CD4-positive, alpha-beta T cell (primary cell): ENCODE results near the gene CEP295NL. TPM values are rescaled to one million over a fixed set of nuclear protein-coding genes. Genes with fewer than 3 reads are reported as not detected.

Experiments used
- ATAC-seq: fragments of 200-7000 bp; cut with Tn5 transposase; one replicate; pipeline ENCODE4 v1.10.0; 2022; ENCODE audit warnings: mild to moderate bottlenecking; ENCODE audit not compliant: poor library complexity
- CTCF ChIA-PET: fragments of 350-600 bp; sonication (Branson Sonifier 250); formaldehyde crosslinking; loops from one replicate; lab custom pipeline; 2021; ENCODE audit warnings: antibody characterized with exemption, inconsistent platforms; lab: Charles Lee
- POLR2A ChIA-PET: fragments of 350-600 bp; sonication (Branson Sonifier 250); formaldehyde crosslinking; loops from one replicate; lab custom pipeline; 2021; ENCODE audit warnings: antibody characterized with exemption, inconsistent platforms; lab: Charles Lee
- DNase-seq, 14 experiments: peaks; one replicate each; pipeline ENCODE4 v3.0.0-alpha.2; 2013 to 2020; ENCODE audit warnings: mixed read lengths in 2 of 14
- H3K27ac ChIP-seq, 2 donors: one replicate each; pipeline versions ENCODE4 v1.5.1 to v1.7.0; 2013; ENCODE audit warnings: low read length in 2 of 2, low read depth in 1 of 2, mild to moderate bottlenecking in 1 of 2
- H3K27me3 ChIP-seq, 2 experiments: 1 replicate in 1 of 2; 2 replicates in 1 of 2; pipeline versions ENCODE4 v1.6.1 to v1.7.0; 2013; ENCODE audit warnings: low read length in 2 of 2, control low read depth in 1 of 2, mild to moderate bottlenecking in 1 of 2, moderate library complexity in 1 of 2; ENCODE audit not compliant: insufficient read depth in 2 of 2, control insufficient read depth in 1 of 2
- H3K36me3 ChIP-seq: one replicate; pipeline ENCODE4 v1.6.1; 2013; ENCODE audit warnings: low read length, control low read depth; ENCODE audit not compliant: insufficient read depth
- H3K4me1 ChIP-seq: one replicate; pipeline ENCODE4 v1.6.1; 2013; ENCODE audit warnings: low read length, control low read depth; ENCODE audit not compliant: insufficient read depth
- H3K4me3 ChIP-seq: one replicate; pipeline ENCODE4 v1.5.1; 2013; ENCODE audit warnings: mild to moderate bottlenecking, low read length, moderate library complexity
- H3K9me3 ChIP-seq, 2 experiments: 1 replicate in 1 of 2; 2 replicates in 1 of 2; pipeline versions ENCODE4 v1.6.1 to v1.7.0; 2013; ENCODE audit warnings: low read length in 2 of 2, mild to moderate bottlenecking in 2 of 2, control low read depth in 1 of 2, moderate library complexity in 1 of 2; ENCODE audit not compliant: control insufficient read depth in 1 of 2, insufficient read depth in 1 of 2
- H3K27ac Mint-ChIP-seq: one replicate; pipeline ENCODE4 v1.8.0; 2020; ENCODE audit warnings: mixed read lengths
- H3K27me3 Mint-ChIP-seq: one replicate; pipeline ENCODE4 v1.8.0; 2021; ENCODE audit warnings: mixed read lengths
- H3K36me3 Mint-ChIP-seq: one replicate; pipeline ENCODE4 v1.8.0; 2021; ENCODE audit warnings: low read depth, mixed read lengths
- H3K4me1 Mint-ChIP-seq: one replicate; pipeline ENCODE4 v1.8.0; 2021; ENCODE audit warnings: low read depth, mixed read lengths
- H3K4me3 Mint-ChIP-seq: one replicate; pipeline ENCODE4 v1.8.0; 2020; ENCODE audit warnings: mild to moderate bottlenecking, mixed read lengths
- H3K9me3 Mint-ChIP-seq: one replicate; pipeline ENCODE4 v1.8.0; 2020; ENCODE audit warnings: mixed read lengths
- intact Hi-C, 2 experiments: fragments of 100-400 bp; cut with DNase I in 1 of 2; cut with micrococcal nuclease in 1 of 2; formaldehyde crosslinking; loops; one replicate each; pipeline versions ENCODE4 v1.15.1 to v1.9.0; 2023 to 2025; cut with DNase I, micrococcal nuclease
- total RNA-seq, 174 experiments: library from RNA in 2 of 174; stranded (reverse) in 2 of 174; gene quantifications; one replicate each; pipeline ENCODE4 v1.2.3 and lab custom pipeline; 2021 to 2026
- TF ChIP-seq, protein P1 (sequence below): fragments of 200-600 bp; IDR thresholded peaks from one replicate; pipeline ENCODE4 v1.8.0; 2022; ENCODE audit warnings: antibody characterized with exemption, mild to moderate bottlenecking

CEP295NL gene
- total RNA-seq, 2 experiments from 2014 or later: 2.6 to 2.7 TPM

DNA sequence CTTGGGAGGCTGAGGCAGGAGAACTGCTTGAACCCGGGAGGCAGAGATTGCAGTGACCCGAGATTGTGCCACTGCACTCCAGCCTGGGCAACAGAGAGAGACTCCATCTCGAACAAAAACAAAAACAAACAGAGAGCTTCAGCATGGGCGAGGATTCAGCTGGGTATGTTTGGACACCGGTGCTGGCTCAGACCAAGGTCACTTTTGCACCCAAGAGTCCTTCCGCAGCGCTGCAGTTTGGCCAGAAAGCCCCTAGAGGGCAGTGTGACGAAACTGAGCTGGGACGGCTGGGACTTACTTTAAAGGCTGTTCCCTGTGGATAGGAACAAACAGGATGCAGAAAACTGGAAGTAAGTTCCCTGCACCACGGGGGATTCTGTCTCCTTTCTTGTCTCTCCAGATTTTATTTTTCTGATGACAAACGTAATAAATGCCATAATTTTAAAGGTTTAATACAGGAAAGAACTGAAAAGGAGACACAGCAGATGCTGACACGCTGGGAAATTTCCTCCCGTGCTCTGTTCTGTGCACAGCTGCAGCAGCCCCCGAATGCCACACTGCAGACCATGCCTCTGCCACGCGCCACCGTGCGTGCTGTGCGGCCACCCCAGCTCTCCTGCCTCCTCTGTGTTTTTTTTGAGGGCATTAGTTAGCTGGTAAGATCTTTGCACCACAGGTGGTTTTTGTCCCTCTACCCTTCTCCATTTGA is 37.2 kb downstream of the CEP295NL start:
- TF ChIP-seq, protein P1, sequence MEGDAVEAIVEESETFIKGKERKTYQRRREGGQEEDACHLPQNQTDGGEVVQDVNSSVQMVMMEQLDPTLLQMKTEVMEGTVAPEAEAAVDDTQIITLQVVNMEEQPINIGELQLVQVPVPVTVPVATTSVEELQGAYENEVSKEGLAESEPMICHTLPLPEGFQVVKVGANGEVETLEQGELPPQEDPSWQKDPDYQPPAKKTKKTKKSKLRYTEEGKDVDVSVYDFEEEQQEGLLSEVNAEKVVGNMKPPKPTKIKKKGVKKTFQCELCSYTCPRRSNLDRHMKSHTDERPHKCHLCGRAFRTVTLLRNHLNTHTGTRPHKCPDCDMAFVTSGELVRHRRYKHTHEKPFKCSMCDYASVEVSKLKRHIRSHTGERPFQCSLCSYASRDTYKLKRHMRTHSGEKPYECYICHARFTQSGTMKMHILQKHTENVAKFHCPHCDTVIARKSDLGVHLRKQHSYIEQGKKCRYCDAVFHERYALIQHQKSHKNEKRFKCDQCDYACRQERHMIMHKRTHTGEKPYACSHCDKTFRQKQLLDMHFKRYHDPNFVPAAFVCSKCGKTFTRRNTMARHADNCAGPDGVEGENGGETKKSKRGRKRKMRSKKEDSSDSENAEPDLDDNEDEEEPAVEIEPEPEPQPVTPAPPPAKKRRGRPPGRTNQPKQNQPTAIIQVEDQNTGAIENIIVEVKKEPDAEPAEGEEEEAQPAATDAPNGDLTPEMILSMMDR: peak; percentile 94
- Mint-ChIP-seq H3K27ac (no peak overlapping the region), H3K36me3 (no peaks in the 10 kb centered on the region), H3K9me3 (no peaks in the 10 kb centered on the region), H3K4me3 (no peak overlapping the region), H3K4me1 (no peaks in the 10 kb centered on the region), H3K27me3 (no peaks in the 10 kb centered on the region)
- peak; percentile 35 to 77 (median 54) for DNase-seq
- no peak overlapping the region for H3K4me3 ChIP-seq
- no peaks in the 10 kb centered on the region for H3K27me3 ChIP-seq
- ChIA-PET POLR2A (interaction anchor here (0.6 to 1.2 kb wide), 2 partner anchors 9 to 106 kb away, joined by 4 to 5 read pairs; no protein-coding TSS in a partner anchor), CTCF (interaction anchor here (0.6 to 1.2 kb wide), 5 partner anchors 9 to 105 kb away, joined by 3 to 13 read pairs (median 4); no protein-coding TSS in a partner anchor)
- H3K36me3 ChIP-seq: no peaks in the 10 kb centered on the region
- H3K27ac ChIP-seq: no peak overlapping the region
- no peaks in the 10 kb centered on the region for H3K9me3 ChIP-seq
- H3K4me1 ChIP-seq: peaks cover 8% of the 10 kb centered on the region
- peak; percentile 74 for ATAC-seq
- intact Hi-C loops: loop anchor here (1.0 to 5.0 kb wide), 3 partner anchors 56 to 105 kb away; partner anchors contain the start of gene TIMP2 (in 1 of the 2)

DNA sequence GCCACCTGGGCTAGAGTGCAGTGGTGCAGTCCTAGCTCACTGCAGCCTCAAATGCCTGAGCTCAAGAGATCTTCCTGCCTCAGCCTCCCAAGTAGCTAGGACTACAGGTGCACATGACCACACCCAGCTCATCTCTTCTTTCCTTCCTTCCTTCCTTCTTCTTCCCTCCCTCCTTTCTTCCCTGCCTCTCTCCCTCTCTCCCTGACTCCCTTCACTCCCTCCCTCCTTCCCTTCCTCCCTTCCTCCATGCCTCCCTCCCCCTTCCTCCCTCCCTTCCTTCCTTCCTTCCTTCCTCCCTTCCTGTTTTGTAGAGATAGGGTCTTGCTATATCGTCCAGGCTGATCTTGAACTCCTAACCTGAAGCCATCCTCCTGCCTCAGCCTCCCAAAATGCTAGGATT is 38.9 kb downstream of the CEP295NL start:
- ATAC-seq: no peak
- CTCF ChIA-PET: no interaction called here
- Histone ChIP-seq H3K27me3 (no peaks in the 10 kb centered on the region), H3K4me1 (peaks cover 8% of the 10 kb centered on the region), H3K9me3 (no peaks in the 10 kb centered on the region), H3K27ac (no peak overlapping the region), H3K4me3 (no peak overlapping the region), H3K36me3 (no peaks in the 10 kb centered on the region)
- intact Hi-C loops: loop anchor here in 1 of 2 experiments (2.0 kb wide), 1 partner anchor 61 kb away; the partner anchor contains the start of gene TIMP2
- Mint-ChIP-seq H3K27me3 (no peaks in the 10 kb centered on the region), H3K4me1 (no peaks in the 10 kb centered on the region), H3K36me3 (no peaks in the 10 kb centered on the region), H3K27ac (no peak overlapping the region), H3K9me3 (no peaks in the 10 kb centered on the region), H3K4me3 (no peak overlapping the region)
- TF ChIP-seq, protein P1: no peak
- POLR2A ChIA-PET: no interaction called here
- DNase-seq: no peak

DNA sequence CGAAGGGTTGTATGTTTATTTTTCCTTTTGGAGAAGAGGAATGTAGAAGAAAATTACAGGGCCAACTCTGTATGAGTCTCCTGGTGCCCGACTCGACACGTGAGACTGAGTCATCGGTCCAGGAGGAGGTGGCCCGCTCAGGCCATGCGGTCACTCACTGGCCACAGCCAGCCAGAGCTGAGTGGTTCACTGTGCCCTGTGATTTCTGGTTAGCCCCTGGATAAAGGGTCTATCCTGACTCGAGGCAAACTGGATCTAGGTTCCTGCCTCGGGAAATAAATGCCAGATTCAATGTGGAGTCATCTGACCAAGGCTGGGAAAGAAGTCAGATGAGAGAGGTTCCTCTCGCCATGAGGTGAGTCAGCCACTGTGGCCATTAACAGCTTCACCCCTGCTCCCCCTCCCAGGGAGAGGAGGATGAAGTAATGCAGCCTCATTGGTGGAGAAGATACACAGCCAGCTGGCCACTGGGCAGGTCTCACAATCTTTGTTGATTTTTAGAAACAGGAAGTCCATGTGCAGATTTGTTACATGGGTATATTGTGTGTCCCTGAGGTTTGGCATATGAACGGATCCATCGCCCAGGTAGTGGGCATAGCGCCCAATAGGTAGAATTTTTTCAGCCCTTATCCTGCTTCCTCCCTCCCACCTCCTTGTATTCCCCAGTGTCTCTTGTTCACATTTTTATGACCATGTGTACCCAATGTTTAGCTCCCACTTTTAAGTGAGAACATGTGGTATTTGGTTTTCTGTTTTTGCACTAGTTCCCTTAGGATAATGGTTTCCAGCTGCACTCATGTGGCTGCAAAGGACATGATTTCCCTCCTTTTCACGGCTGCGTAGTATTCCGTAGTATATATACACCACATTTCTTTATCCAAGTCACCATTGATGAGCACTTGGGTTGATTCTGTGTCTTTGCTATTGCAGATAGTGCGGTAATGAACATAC is 40.7 kb downstream of the CEP295NL start:
- H3K27ac Mint-ChIP-seq: no peak overlapping the region
- POLR2A ChIA-PET: no interaction called here
- H3K4me1 Mint-ChIP-seq: no peaks in the 10 kb centered on the region
- H3K4me3 Mint-ChIP-seq: no peak overlapping the region
- no peaks in the 10 kb centered on the region for H3K36me3 Mint-ChIP-seq
- Histone ChIP-seq H3K4me3 (no peak overlapping the region), H3K36me3 (no peaks in the 10 kb centered on the region), H3K27ac (no peak overlapping the region), H3K27me3 (no peaks in the 10 kb centered on the region), H3K9me3 (no peaks in the 10 kb centered on the region), H3K4me1 (peaks cover 8% of the 10 kb centered on the region)
- peak in 2 of 14 experiments; percentile 61 to 70 for DNase-seq
- H3K9me3 Mint-ChIP-seq: no peaks in the 10 kb centered on the region
- CTCF ChIA-PET: no interaction called here
- H3K27me3 Mint-ChIP-seq: no peaks in the 10 kb centered on the region
- TF ChIP-seq, protein P1: no peak
- no peak for ATAC-seq
- intact Hi-C loops: no loop called here
